Tibial nerve (tissue), 4 donors: ENCODE measurements around the gene NADK2. TPM values are rescaled to one million over a fixed set of nuclear protein-coding genes. Genes with fewer than 3 reads are reported as not detected.

ENCODE experiments used
- DNase-seq, 2 donors: peaks; one replicate each; pipeline ENCODE4 v3.0.0-alpha.2; 2019; ENCODE audit warnings: low spot score in 2 of 2
- H3K27ac ChIP-seq, 4 donors: fragments of 200-600 bp; sonication (generic) in 3 of 4; one replicate each; pipeline ENCODE4 v1.5.1; 2017 to 2019; ENCODE audit warnings: mild to moderate bottlenecking in 1 of 4
- H3K27me3 ChIP-seq, 2 donors: fragments of 200-600 bp; sonication (generic) in 1 of 2; one replicate each; pipeline versions ENCODE4 v1.5.1 to v1.6.0; 2017 to 2019
- H3K36me3 ChIP-seq, 3 donors: fragments of 200-600 bp; sonication (generic); one replicate each; pipeline ENCODE4 v1.5.1; 2018 to 2019
- H3K4me1 ChIP-seq, 4 donors: fragments of 200-600 bp; sonication (generic) in 3 of 4; one replicate each; pipeline ENCODE4 v1.5.1; 2017 to 2019
- H3K4me3 ChIP-seq, 4 donors: fragments of 200-600 bp; sonication (generic) in 3 of 4; one replicate each; pipeline ENCODE4 v1.5.1; 2017 to 2019; ENCODE audit warnings: mild to moderate bottlenecking in 1 of 4, moderate library complexity in 1 of 4
- H3K9me3 ChIP-seq, 4 donors: fragments of 200-600 bp; sonication (generic) in 3 of 4; one replicate each; pipeline ENCODE4 v1.5.1; 2017 to 2019
- CTCF ChIP-seq, 5 experiments: fragments of 200-600 bp in 3 of 5; fragments of 450-650 bp in 2 of 5; sonication (generic) in 3 of 5; IDR thresholded peaks; one replicate each; pipeline ENCODE4 v1.5.1; 2016 to 2019; ENCODE audit warnings: antibody characterized with exemption in 5 of 5, mild to moderate bottlenecking in 3 of 5, moderate library complexity in 2 of 5
- EP300 ChIP-seq, 2 donors: sonication (generic); formaldehyde crosslinking; IDR thresholded peaks; one replicate each; pipeline ENCODE4 v1.6.1; 2017; ENCODE audit warnings: antibody characterized with exemption in 2 of 2, mild to moderate bottlenecking in 1 of 2
- POLR2A ChIP-seq, 2 donors: fragments of 450-650 bp; IDR thresholded peaks; one replicate each; pipeline ENCODE4 v1.6.1; 2017; ENCODE audit warnings: antibody characterized with exemption in 2 of 2, mild to moderate bottlenecking in 2 of 2, moderate library complexity in 2 of 2
- WGBS, 2 donors: methylation state at CpG; one replicate each; pipeline ENCODE4 v1.1.5; 2018; 5-methylcytosine and 5-hydroxymethylcytosine counted together
- total RNA-seq, 4 donors: library from RNA; depleted of rRNA; stranded (reverse); fragments of >200 nt; gene quantifications; one replicate each; pipeline ENCODE4 v1.1.0, GENCODE V29; 2016

Gene NADK2
- total RNA-seq, 4 donors from 2014 or later, result 20.1 to 31.8 (median 21.6) TPM

GRCh38 chr5:36264202-36264760 lies 22.6 kb upstream of the NADK2 start:
- H3K27ac ChIP-seq, result no peak overlapping the region
- no peaks in the 10 kb centered on the region for H3K9me3 ChIP-seq
- no peak for TF ChIP-seq POLR2A (IDR thresholded peaks at IDR 0.05)
- H3K36me3 ChIP-seq, result no peaks in the 10 kb centered on the region
- 86% methylated on average over 4 of the region's 4 CpGs for WGBS, 2 donors
- DNase-seq, result no peak
- no peaks in the 10 kb centered on the region for H3K4me1 ChIP-seq
- no peak overlapping the region for H3K4me3 ChIP-seq
- no peaks in the 10 kb centered on the region for H3K27me3 ChIP-seq

- no peak for DNase-seq
- TF ChIP-seq CTCF (IDR thresholded peaks at IDR 0.05) (no peak), EP300 (IDR thresholded peaks at IDR 0.05) (no peak), POLR2A (IDR thresholded peaks at IDR 0.05) (no peak)
- Histone ChIP-seq H3K4me1 (no peaks in the 10 kb centered on the region), H3K9me3 (no peaks in the 10 kb centered on the region), H3K4me3 (no peak overlapping the region), H3K27me3 (no peaks in the 10 kb centered on the region), H3K36me3 (no peaks in the 10 kb centered on the region), H3K27ac (no peak overlapping the region)
- WGBS, 2 donors, result 86 to 88% methylated on average over 6 of the region's 6 CpGs
Measured at GRCh38 chr5:36261186-36261585, 19.5 kb upstream of the NADK2 start.

- Histone ChIP-seq H3K9me3 (no peaks in the 10 kb centered on the region), H3K27me3 (no peaks in the 10 kb centered on the region), H3K27ac (no peak overlapping the region), H3K4me1 (peaks cover 0 to 16% (median 5%) of the 10 kb centered on the region in 4 donors), H3K36me3 (no peaks in the 10 kb centered on the region), H3K4me3 (no peak overlapping the region)
- TF ChIP-seq CTCF (IDR thresholded peaks at IDR 0.05) (no peak), POLR2A (IDR thresholded peaks at IDR 0.05) (no peak), EP300 (IDR thresholded peaks at IDR 0.05) (no peak)
- 67 to 70% methylated on average over 4 of the region's 4 CpGs for WGBS, 2 donors
- DNase-seq, result no peak
Measured at GRCh38 chr5:36253575-36253974, 11.8 kb upstream of the NADK2 start.

GRCh38 chr5:36252722-36253365 lies 11.1 kb upstream of the NADK2 start:
- DNase-seq, result no peak
- Histone ChIP-seq H3K36me3 (no peaks in the 10 kb centered on the region), H3K9me3 (no peaks in the 10 kb centered on the region), H3K27me3 (no peaks in the 10 kb centered on the region), H3K27ac (no peak overlapping the region), H3K4me1 (peaks cover 0 to 16% (median 5%) of the 10 kb centered on the region in 4 donors), H3K4me3 (no peak overlapping the region)
- TF ChIP-seq POLR2A (IDR thresholded peaks at IDR 0.05), result no peak
- TF ChIP-seq EP300 (IDR thresholded peaks at IDR 0.05), result no peak
- no peak for TF ChIP-seq CTCF (IDR thresholded peaks at IDR 0.05)
- WGBS, 2 donors, result 63 to 65% methylated on average over 3 of the region's 3 CpGs

GRCh38 chr5:36251218-36251617 lies 9.5 kb upstream of the NADK2 start:
- TF ChIP-seq POLR2A (IDR thresholded peaks at IDR 0.05), result no peak
- no peak for TF ChIP-seq EP300 (IDR thresholded peaks at IDR 0.05)
- TF ChIP-seq CTCF (IDR thresholded peaks at IDR 0.05), result no peak
- Histone ChIP-seq H3K4me1 (peaks cover 0 to 16% (median 5%) of the 10 kb centered on the region in 4 donors), H3K9me3 (no peaks in the 10 kb centered on the region), H3K36me3 (no peaks in the 10 kb centered on the region), H3K27ac (no peak overlapping the region), H3K4me3 (no peak overlapping the region), H3K27me3 (no peaks in the 10 kb centered on the region)
- DNase-seq, result no peak
- 83 to 86% methylated on average over 3 of the region's 3 CpGs for WGBS, 2 donors
